Coronary artery (tissue), 2 donors: ENCODE data around the gene CRIP3.
"Not testable (repeated sequence)": the region's sequence is repeated elsewhere in the genome, so short reads cannot be mapped to it uniquely, and the experiment has no call there.

Source experiments
- DNase-seq: peaks from one replicate; pipeline ENCODE4 v3.0.0-alpha.2; 2017; ENCODE audit warnings: low spot score
- H3K27ac ChIP-seq, 2 donors: fragments of 200-600 bp; sonication (generic); one replicate each; pipeline ENCODE4 v1.5.1; 2016 to 2019
- H3K4me3 ChIP-seq: fragments of 200-600 bp; sonication (generic); 2 replicates; pipeline ENCODE4 v1.5.1; 2016; ENCODE audit warnings: mild to moderate bottlenecking, moderate library complexity
- CTCF ChIP-seq: fragments of 200-600 bp; sonication (generic); IDR thresholded peaks from one replicate; pipeline ENCODE4 v1.5.1; 2019; ENCODE audit warnings: antibody characterized with exemption

CRIP3 gene

GRCh38 chr6:43308101-43308989 is at the start of gene CRIP3:
TSS of gene CRIP3 (minus strand) at chr6:43308826. CDS start at chr6:43308792, 34 bp downstream.
- Histone ChIP-seq H3K27ac (no peak within 1 kb of the TSS), H3K4me3 (peak within 1 kb of the TSS; percentile 67)
- no peak for DNase-seq
- no peak for TF ChIP-seq CTCF

- no peak for DNase-seq
- Histone ChIP-seq H3K4me3 (no peak overlapping the region), H3K27ac (no peak overlapping the region)
- no peak for TF ChIP-seq CTCF
Observed at GRCh38 chr6:43355862-43356590, 47.4 kb upstream of the CRIP3 start.

- DNase-seq, H3K27ac ChIP-seq, H3K4me3 ChIP-seq: not testable (repeated sequence)
Observed at GRCh38 chr6:43351951-43352350, 43.3 kb upstream of the CRIP3 start.

DNA sequence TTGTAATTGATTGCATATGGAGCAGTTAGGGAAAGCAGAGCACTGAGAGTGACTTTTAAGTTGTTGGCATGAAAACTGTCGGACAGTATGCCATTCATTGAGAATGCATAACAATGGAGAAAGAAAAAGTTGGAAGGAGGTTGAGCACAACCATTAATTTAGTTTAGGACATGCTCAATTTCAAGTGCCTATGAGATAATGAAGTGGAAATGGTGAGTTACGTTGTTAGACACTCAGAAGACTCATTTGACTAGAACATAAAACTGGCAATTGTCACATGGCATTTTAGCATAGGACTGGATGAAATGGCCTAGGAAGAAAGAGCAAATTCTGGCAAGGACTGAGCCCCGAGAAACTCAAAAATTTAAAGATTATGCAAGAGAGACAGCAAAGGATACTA is 38.8 kb upstream of the CRIP3 start:
- Histone ChIP-seq H3K4me3 (no peak overlapping the region), H3K27ac (no peak overlapping the region)
- DNase-seq: no peak
- no peak for TF ChIP-seq CTCF

GRCh38 chr6:43347021-43347420 is 38.4 kb upstream of the CRIP3 start:
- no peak for TF ChIP-seq CTCF
- no peak overlapping the region for H3K27ac ChIP-seq
- no peak for DNase-seq
- H3K4me3 ChIP-seq: no peak overlapping the region

GRCh38 chr6:43346243-43346642 is 37.6 kb upstream of the CRIP3 start:
- not testable (repeated sequence) for DNase-seq, H3K27ac ChIP-seq, H3K4me3 ChIP-seq

DNA sequence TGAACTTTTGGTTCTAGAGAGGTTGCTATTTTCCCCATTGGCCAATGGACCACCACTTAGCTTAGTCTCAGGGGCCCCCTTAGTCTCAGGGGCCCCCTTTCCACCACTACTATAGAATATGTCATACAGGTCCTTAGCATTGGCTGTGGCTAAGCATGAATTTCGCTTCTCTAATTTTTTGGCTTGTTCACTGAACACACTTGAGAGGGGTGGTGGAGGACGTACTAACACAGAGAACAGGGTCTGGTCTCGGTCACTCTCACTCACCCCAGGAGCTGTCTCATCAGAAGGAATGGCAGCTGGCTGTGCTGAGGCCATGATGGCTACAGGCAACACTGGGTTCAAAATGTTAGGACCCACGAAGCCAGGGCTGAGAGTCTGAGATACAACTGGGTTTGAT is 30.5 kb upstream of the CRIP3 start:
- TF ChIP-seq CTCF: no peak
- Histone ChIP-seq H3K4me3 (no peak overlapping the region), H3K27ac (no peak overlapping the region)
- DNase-seq: no peak

- no peak for TF ChIP-seq CTCF
- no peak for DNase-seq
- Histone ChIP-seq H3K27ac (no peak overlapping the region), H3K4me3 (no peak overlapping the region)
Observed at GRCh38 chr6:43338243-43338642, 29.6 kb upstream of the CRIP3 start.
